HG03378 (cell line): Measurements from ENCODE around the gene AGO4.
A peak's percentile ranks its signal among the peaks of the same experiment; 100 is the strongest.
"Not testable (repeated sequence)": the region's sequence is repeated elsewhere in the genome, so short reads cannot be mapped to it uniquely, and the experiment has no call there.

Source experiments
- ATAC-seq: cut with Tn5 transposase; IDR thresholded peaks from one replicate; pipeline ENCODE4 v1.9.1; 2021; ENCODE audit warnings: mild to moderate bottlenecking, moderate library complexity; ENCODE audit not compliant: unreplicated experiment

The AGO4 gene

DNA sequence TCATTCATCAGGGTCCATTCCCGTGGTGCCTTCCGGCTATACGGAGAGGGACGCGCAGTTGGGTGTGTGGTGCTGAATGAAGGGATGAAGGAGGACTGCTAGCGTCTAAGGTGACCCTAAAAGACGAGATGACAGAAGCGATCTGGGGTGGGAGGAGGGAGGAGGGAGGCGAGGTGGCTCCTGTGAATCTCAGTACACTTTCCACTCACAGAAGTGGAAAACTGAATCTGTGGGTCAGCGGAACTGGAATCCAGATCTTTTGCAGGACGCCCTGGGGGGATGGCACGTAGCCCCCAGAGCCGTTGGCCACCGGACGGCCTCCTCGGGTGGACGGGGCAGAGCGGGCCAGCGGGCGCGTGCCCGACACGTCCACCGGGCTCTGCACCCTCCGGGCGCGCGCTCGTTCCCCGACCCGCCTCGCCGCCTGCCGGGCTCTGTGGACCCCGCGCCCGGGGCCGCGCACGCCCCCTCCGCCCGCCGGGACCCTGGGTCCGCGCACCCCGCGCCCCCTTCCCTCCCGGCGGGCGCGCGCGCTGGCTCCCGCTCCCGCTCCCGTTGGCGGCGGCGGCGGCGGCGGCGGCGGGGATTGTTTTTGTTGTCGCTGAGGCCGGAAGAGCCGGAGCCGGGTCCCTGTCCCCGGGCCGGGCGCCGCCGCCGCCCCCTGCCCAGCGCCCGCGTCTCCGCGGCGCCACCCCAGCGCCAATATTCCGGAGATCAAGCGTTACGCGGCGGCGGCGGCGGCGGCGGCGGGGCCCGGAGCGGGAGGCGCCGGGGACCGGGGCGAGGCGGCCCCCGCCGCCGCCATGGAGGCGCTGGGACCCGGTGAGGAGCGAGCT lies at the start of gene AGO4:
AGO4 (plus strand) TSS at position 403 of the 836 bp plus-strand sequence; CDS start at position 804, 401 bp downstream.
- no peak for ATAC-seq

DNA sequence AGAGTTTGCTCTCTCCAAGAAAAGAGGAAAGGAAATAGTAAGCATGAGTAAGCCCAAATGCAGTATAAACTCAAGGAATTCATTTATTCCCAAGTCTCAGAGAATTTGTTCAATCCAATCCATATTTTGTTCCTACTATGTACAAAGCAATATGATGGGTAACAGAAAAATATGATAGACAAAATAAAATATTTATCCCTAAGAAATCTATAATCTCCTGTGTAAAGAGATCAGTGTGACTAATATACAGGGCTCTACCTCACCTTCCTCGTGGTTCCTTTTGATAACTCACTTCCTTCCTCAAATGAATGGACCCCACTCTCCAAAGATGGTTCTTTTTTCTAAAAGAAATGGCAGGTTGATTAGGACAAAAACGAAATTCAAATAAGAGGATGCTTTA lies 45.7 kb upstream of the AGO4 start:
- no peak for ATAC-seq

DNA sequence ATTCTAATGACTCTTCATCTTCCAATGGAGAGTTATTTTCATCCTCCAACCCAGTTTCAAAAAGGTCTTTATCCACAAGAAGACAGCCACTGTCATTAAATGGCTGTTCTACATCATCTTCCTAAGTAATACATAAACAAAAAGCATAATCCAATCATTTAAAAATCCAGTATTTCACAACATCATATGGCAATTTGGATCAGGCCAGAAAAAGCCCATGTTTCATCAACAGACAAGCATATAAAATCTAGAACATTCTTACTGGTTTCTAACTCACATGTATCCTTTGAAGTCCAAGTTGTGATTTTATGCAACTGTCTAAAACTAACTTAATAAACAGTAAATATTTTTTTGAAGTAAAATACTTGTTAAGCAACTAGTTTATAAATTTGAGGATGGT lies 44.6 kb upstream of the AGO4 start:
- no peak for ATAC-seq

- no peak for ATAC-seq
Observed at GRCh38 chr1:35764283-35764682, 43.5 kb upstream of the AGO4 start.

- ATAC-seq = no peak
Observed at GRCh38 chr1:35768350-35769187, 39.2 kb upstream of the AGO4 start.

DNA sequence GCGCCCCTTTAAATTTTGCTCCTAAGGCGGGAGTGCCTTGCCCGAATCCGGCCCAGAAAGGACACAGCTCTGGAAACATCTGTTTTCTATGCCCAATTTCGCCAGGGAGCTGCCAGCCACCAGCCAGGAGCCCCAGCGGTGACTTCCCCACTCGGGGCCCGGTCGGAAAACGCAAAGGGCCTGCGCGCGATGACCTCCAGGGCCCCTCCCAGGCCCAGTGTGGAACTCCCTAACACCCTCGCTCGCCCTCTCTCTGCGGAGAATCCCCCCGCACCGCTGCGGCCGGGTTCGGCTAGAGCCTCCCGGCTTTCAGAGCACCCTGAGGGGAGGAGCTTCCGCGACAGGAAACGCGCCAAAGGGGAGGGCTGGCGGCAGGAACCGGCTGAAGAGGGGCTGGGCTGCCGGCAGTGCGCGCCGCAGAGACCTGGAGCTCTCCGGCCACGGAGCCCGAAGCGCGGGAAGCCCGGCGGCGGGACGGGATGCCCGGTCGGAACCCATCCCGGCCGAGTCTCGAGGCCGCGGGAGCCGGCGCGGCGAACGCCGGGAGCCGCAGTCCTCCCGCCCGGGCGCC lies 38.5 kb upstream of the AGO4 start:
- peak; percentile 65 for ATAC-seq

DNA sequence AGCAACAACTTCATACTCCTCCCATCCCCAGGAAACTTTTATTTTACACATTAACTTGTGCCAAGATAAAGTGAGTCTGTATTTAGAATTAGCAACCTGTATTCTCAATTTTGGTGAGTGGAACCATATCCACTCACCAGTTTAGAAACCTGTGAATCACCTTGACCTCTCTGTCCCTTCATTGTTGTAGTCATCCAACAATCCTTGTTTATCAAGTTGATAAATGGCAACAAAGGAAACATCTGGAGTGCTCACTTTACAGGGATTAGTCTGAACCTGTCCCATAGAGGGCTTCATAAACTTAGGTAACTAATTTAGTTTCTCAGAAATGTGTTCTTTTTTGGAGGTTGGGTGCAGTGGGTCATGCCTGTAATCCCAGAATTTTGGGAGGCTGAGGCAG lies 34.1 kb upstream of the AGO4 start:
- no peak for ATAC-seq

DNA sequence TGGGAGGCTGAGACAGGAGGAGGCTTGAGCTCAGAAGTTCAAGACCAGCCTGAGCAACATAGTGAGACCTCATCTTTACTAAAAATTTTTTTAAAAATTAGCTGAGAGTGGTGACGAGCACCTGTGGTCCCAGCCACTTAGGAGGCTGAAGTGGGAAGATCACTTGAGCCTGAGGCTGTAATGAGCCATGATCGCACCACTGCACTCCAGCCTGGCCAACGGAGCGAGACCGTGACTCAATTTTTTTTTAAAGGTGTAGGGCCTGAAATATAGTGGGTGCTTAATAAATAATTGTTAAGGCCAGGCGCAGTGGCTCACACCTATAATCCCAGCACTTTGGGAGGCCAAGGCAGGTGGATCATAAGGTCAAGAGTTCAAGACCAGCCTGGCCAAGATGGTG lies 31.6 kb upstream of the AGO4 start:
- ATAC-seq = not testable (repeated sequence)

- no peak for ATAC-seq
Observed at GRCh38 chr1:35777109-35777508, 30.7 kb upstream of the AGO4 start.

- no peak for ATAC-seq
Observed at GRCh38 chr1:35783055-35783583, 24.7 kb upstream of the AGO4 start.

DNA sequence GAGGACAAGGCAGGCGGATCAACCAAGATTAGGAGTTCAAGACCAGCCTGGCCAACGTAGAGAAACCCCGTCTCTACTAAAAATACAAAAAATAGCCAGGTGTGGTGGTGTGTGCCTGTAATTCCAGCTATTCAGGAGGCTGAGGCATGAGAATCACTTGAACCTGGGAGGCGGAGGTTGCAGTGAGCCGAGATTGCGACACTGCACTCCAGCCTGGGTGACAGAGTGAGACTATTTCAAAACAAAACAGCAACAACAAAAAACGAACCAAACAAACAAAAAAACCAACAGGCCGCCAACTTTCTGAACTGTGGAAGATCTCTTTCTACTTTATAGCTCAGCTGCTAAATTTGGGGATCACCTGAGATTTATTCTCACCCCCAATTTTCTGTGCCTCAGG lies 23.5 kb upstream of the AGO4 start:
- ATAC-seq = not testable (repeated sequence)

GRCh38 chr1:35788139-35788538 lies 19.7 kb upstream of the AGO4 start:
- no peak for ATAC-seq

DNA sequence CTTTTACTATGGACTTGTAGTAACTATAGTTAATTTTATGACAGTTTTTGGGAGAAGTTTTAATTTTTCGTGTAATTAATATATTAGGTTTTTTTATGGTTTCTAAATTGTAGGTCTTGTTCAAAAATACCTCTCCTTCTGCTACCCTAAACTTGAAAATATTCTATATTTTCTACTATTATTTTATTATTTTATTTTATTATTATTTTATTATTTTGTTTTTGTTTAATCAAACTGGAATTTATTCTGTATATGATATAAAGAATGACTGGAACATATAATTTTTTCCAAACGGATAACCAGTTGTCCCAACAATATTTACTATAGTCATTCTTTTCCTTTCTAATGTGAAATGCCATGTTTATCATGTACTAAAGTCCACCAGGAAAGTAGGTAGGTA lies 17.1 kb upstream of the AGO4 start:
- ATAC-seq = no peak

DNA sequence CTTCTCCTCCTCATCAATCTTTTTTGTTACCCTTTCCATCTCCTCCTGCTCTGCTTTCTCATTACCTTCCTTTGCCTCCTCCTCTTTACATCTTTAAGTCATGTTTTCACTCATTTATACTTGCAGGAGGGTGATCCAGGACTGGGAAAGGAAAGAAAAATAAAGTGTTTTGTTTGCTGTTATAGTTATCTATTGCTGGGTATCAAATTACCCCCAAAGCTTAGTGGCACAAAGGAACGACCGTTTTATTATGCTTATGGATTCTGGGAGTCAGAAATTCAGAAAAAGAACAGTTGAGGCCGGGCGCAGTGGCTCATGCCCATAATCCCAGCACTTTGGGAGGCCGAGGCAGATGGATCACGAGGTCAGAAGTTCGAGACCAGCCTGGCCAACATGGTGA lies 12.5 kb upstream of the AGO4 start:
- no peak for ATAC-seq

GRCh38 chr1:35797380-35797779 lies 10.4 kb upstream of the AGO4 start:
- ATAC-seq = no peak

GRCh38 chr1:35798019-35798418 lies 9.8 kb upstream of the AGO4 start:
- ATAC-seq = not testable (repeated sequence)

- ATAC-seq = not testable (repeated sequence)
Observed at GRCh38 chr1:35800167-35800887, 7.5 kb upstream of the AGO4 start.

DNA sequence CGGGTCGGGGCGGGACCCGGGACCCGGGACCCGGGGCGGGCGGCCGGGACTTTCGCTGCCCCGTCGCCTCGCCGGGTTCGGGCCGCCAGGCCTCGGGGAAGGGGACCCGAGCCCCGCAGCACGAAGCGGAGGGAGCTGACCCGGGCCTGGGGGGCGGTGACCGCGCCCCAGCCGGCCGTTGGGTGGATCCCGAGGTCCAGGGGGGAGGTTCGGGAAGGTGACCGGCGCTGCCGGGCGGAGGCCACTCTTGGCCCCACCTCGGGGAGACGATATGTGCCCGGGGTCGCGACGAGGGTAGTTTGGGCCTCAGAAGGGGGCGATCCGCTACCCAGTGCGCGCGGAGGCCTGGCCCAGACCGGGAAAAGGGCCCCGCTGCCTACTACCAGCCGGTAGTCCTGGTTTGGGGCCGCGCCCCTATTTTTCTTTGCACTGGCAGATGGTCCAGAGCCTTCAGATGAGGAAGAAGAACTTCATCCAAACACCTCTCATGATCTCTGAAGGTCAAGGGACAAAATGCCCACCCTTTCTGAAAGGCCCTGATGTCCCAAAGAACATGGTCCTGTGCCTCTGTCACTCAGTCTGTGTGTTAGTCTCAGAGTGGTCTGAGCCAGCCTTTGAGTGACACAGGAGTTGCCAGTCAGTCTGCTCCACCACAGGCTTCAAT lies 766 bp downstream of the AGO4 start:
- no peak for ATAC-seq

GRCh38 chr1:35809114-35810095 lies 1.6 kb downstream of the AGO4 start:
- no peak for ATAC-seq
